Inflammatory macrophage treated with lipopolysaccharide for 1 hour (primary cell): ENCODE data around the gene BACH1.

ENCODE experiments used
- DNase-seq, 2 donors: peaks; one replicate each; pipeline ENCODE4 v3.0.0-alpha.2; 2020 to 2022

Gene BACH1

DNA sequence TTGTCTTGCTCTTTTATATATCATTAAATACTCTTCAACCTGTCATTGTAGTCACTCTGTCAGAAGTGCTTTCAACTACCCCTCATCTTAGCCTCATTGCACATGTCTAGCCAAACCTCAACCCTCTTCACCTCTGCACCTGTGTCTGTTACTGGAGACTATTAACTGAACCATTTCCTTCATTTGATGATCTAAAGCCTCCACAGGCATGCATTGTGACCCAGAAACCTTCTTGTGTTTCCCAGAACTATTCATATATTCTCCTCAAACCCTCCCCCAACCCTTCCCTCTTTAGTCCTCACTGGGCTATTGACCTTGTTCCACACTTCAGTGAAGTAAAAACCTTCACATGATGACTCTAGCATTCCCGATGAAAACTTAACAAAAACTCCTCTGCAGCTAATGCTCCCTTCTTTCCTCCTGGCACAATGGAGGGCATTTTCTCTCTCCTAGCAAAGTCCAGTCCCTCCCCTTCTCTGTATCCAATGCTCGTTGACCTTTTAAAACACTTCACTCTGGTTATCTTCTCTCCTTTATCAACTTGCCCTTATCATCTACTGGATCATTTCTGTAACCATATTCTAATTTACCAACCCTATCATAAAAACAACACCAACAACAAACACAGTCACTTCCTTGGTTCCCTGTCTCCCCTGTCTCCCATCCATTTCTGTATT is 86.1 kb downstream of the BACH1 start:
- no peak for DNase-seq

- DNase-seq: no peak
Measured at GRCh38 chr21:29385934-29386520, 87.3 kb downstream of the BACH1 start.

GRCh38 chr21:29386803-29387202 is 88.1 kb downstream of the BACH1 start:
- no peak for DNase-seq

- no peak for DNase-seq
Measured at GRCh38 chr21:29387598-29387997, 88.9 kb downstream of the BACH1 start.

DNA sequence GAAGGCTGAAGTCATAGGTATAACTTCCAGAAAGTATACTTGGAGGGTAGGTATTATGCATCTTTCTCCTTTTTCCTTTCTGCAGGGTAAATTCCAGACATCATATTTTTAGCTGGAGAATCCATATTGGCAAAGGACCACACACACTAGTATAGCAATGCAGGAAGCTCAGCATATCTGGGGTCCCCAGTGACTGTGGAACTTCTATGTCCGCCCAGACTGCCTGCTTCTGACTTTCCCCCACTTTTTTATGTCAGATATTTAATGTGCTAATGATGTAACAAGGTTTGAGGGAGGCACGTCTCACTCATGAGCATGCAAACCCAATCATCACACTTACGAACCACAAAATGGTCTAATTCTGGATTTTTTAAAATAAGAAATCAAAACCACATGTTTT is 90.4 kb downstream of the BACH1 start:
- no peak for DNase-seq

DNA sequence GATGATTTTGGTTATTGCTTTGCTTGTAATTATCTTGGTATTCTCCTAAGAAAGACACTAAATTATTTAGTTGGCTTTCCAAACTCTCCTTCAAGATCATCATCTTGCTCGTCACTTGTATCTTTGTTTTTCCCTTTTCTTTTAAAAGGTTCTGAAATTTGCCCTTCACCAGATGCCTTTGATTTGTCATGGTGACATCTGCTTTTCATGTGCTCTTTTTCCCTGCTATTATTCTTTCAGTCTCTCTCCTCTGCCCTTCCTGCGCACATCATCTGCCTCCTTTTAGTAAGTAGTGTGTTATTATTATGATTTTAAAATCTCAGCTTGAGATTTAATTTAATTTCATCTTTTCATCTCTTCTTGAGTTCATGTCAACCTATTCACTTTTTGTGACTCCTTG is 92.1 kb downstream of the BACH1 start:
- DNase-seq: no peak

GRCh38 chr21:29394051-29394450 is 95.3 kb downstream of the BACH1 start:
- DNase-seq: no peak
